Measurements from ENCODE around the gene CEP20. TPM values are rescaled to one million over a fixed set of nuclear protein-coding genes. Genes with fewer than 3 reads are reported as not detected.
A peak's percentile ranks its signal among the peaks of the same experiment; 100 is the strongest.
"Not testable (repeated sequence)": the region's sequence is repeated elsewhere in the genome, so short reads cannot be mapped to it uniquely, and the experiment has no call there.

Gene CEP20
- 10 to 100 TPM; 31.2 to 45.1 (median 39.5) TPM for total RNA-seq

GRCh38 chr16:15888072-15888976 lies at the start of gene CEP20:
CEP20 (minus strand) TSS chr16:15888603; CDS start chr16:15888585, 18 bp downstream.
- WGBS: under 1% methylated on average over 26 of the region's 41 CpGs
- H3K4me1 ChIP-seq: peaks cover 33% of the 10 kb centered on the region
- peak; percentile 100 for DNase-seq (ENCODE audit: low spot score in 2 of 2)
- peaks cover 7% of the 10 kb centered on the region for H3K36me3 ChIP-seq
- no peaks in the 10 kb centered on the region for H3K27me3 ChIP-seq
- peak within 1 kb of the TSS; percentile 94 for H3K4me3 ChIP-seq
- peak within 1 kb of the TSS; percentile 93 for H3K27ac ChIP-seq
- H3K9me3 ChIP-seq: no peaks in the 10 kb centered on the region
- peak; percentile 22 to 35 for TF ChIP-seq CTCF (IDR thresholded peaks at IDR 0.05)
- peak in 1 of 3 donors; percentile 52 for TF ChIP-seq POLR2AphosphoS5 (IDR thresholded peaks at IDR 0.05)
- TF ChIP-seq EP300 (IDR thresholded peaks at IDR 0.05): no peak
- TF ChIP-seq POLR2A (IDR thresholded peaks at IDR 0.05): peak in 1 of 2 donors; percentile 53

- H3K4me1 ChIP-seq; H3K36me3 ChIP-seq; H3K9me3 ChIP-seq; DNase-seq (ENCODE audit: low spot score in 2 of 2); H3K4me3 ChIP-seq; H3K27me3 ChIP-seq; H3K27ac ChIP-seq: not testable (repeated sequence)
- 89% methylated on average over 6 of the region's 6 CpGs for WGBS
Measured at GRCh38 chr16:15936809-15937208, 48.4 kb upstream of the CEP20 start.

GRCh38 chr16:15934991-15935390 lies 46.6 kb upstream of the CEP20 start:
- TF ChIP-seq POLR2A (IDR thresholded peaks at IDR 0.05) (no peak), POLR2AphosphoS5 (IDR thresholded peaks at IDR 0.05) (no peak), CTCF (IDR thresholded peaks at IDR 0.05) (no peak), EP300 (IDR thresholded peaks at IDR 0.05) (no peak)
- no peak for DNase-seq (ENCODE audit: low spot score in 2 of 2)
- Histone ChIP-seq H3K36me3 (no peaks in the 10 kb centered on the region), H3K27me3 (no peaks in the 10 kb centered on the region), H3K4me1 (no peaks in the 10 kb centered on the region), H3K27ac (no peak overlapping the region), H3K9me3 (no peaks in the 10 kb centered on the region), H3K4me3 (no peak overlapping the region)

GRCh38 chr16:15933781-15934180 lies 45.4 kb upstream of the CEP20 start:
- Histone ChIP-seq H3K4me1 (no peaks in the 10 kb centered on the region), H3K27ac (no peak overlapping the region), H3K36me3 (no peaks in the 10 kb centered on the region), H3K4me3 (no peak overlapping the region), H3K9me3 (no peaks in the 10 kb centered on the region), H3K27me3 (no peaks in the 10 kb centered on the region)
- 90% methylated on average over 4 of the region's 4 CpGs for WGBS
- TF ChIP-seq POLR2AphosphoS5 (IDR thresholded peaks at IDR 0.05) (no peak), CTCF (IDR thresholded peaks at IDR 0.05) (no peak), EP300 (IDR thresholded peaks at IDR 0.05) (no peak), POLR2A (IDR thresholded peaks at IDR 0.05) (no peak)
- DNase-seq (ENCODE audit: low spot score in 2 of 2): no peak

- no peaks in the 10 kb centered on the region for H3K4me1 ChIP-seq
- 81% methylated on average over 6 of the region's 6 CpGs for WGBS
- no peaks in the 10 kb centered on the region for H3K27me3 ChIP-seq
- TF ChIP-seq POLR2AphosphoS5 (IDR thresholded peaks at IDR 0.05) (no peak), EP300 (IDR thresholded peaks at IDR 0.05) (no peak), POLR2A (IDR thresholded peaks at IDR 0.05) (no peak), CTCF (IDR thresholded peaks at IDR 0.05) (no peak)
- no peak overlapping the region for H3K4me3 ChIP-seq
- DNase-seq (ENCODE audit: low spot score in 2 of 2): no peak
- H3K36me3 ChIP-seq: no peaks in the 10 kb centered on the region
- H3K9me3 ChIP-seq: no peaks in the 10 kb centered on the region
- no peak overlapping the region for H3K27ac ChIP-seq
Measured at GRCh38 chr16:15932939-15933338, 44.5 kb upstream of the CEP20 start.

All from suprapubic skin (tissue), 4 donors.